Fibroblast of lung (primary cell): ENCODE measurements around the gene FBXO30.

ENCODE experiments used
- EZH2 ChIP-seq: IDR thresholded peaks from 2 replicates; pipeline ENCODE4 v1.5.1; 2012; ENCODE audit warnings: low read length, control low read depth, mild to moderate bottlenecking; ENCODE audit errors: missing control alignments
- TF ChIP-seq, protein P1 (sequence below), 2 donors: IDR thresholded peaks in 1 of 2; conservative IDR thresholded peaks in 1 of 2; 1 replicate in 1 of 2; 2 replicates in 1 of 2; pipeline ENCODE4 v1.5.1; 2011 to 2012; ENCODE audit warnings: low read length in 2 of 2, control low read depth in 1 of 2, inconsistent platforms in 1 of 2, low read depth in 1 of 2, mild to moderate bottlenecking in 1 of 2

DNA sequence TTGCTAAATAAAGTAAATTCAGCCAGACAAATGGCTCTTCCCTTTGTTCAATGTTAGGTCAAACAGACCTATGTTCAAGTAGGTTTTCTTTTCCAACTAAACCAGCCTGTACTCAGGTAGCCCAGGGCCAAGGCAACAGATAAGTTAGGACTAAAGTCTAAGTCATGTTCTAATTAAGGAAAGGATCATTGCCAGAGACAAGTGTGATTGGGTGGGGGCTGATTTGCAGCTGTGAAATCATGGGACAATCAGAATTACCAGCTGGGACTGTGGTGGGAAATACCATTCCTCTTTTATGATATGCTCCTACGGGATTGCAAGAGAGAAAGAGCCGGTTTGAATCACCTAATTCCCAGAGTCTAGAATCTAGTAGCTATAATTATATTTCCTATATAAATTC is 4.2 kb upstream of the FBXO30 start:
- TF ChIP-seq, protein P1, sequence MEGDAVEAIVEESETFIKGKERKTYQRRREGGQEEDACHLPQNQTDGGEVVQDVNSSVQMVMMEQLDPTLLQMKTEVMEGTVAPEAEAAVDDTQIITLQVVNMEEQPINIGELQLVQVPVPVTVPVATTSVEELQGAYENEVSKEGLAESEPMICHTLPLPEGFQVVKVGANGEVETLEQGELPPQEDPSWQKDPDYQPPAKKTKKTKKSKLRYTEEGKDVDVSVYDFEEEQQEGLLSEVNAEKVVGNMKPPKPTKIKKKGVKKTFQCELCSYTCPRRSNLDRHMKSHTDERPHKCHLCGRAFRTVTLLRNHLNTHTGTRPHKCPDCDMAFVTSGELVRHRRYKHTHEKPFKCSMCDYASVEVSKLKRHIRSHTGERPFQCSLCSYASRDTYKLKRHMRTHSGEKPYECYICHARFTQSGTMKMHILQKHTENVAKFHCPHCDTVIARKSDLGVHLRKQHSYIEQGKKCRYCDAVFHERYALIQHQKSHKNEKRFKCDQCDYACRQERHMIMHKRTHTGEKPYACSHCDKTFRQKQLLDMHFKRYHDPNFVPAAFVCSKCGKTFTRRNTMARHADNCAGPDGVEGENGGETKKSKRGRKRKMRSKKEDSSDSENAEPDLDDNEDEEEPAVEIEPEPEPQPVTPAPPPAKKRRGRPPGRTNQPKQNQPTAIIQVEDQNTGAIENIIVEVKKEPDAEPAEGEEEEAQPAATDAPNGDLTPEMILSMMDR (conservative IDR thresholded peaks at IDR 0.05 in 1 of 2, IDR thresholded peaks at IDR 0.05 in 1 of 2; ENCODE audit: low read depth in 1 of 2, low read length in 2 of 2): no peak
- TF ChIP-seq EZH2: no peak
